GM18526 (cell line): ENCODE data around the gene DUS2.

ENCODE experiments used
- POLR2A ChIP-seq: IDR thresholded peaks from 3 replicates; pipeline ENCODE4 v1.6.1; 2011; ENCODE audit not compliant: insufficient read length; ENCODE audit errors: extremely low read depth

DUS2 gene

DNA sequence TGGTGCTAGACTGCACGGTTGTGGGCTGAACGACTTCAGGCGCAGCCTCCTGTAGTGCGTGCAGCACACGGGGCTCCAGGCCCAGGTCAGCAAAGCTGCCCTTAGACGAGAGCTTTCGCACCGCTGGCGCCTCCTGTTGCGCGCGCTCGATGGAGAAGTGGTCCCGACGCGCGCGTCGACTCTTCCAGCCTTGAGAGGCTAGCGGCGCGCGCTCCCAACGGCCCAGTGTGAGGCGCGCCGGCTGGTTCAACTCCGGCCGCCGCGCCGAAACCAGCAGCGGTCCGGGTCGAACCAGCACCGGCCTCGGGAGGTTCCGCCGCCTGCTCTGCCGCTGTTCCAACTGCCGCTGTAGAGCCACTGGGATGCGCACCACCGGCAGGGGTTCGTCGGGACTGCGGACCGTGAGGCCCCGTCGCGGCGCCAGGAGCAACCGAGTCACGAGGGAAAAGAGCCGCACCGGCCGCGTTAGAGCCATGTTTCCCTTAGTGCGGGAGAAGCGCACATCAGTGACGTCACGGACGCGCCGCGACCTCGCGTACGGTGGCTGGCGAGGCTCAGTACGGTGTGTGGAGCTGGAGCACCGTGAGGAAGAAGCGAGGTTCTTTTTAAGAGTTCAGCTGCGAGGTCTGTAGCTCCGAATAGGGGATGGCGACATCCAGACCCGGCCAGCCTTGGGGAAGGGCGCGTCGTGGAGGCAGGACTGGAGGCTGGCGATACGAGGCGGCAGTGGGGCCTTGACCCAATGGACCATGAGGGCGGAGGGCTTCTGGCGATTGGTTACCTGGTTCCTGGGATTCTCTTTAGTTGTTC, at the start of gene DUS2, which contains the start of gene DDX28:
Gene DUS2, plus strand, starts transcription at position 557 of the 810 bp plus-strand sequence. CDS start 14,740 bp downstream, outside the sequence.
Gene DDX28, minus strand, starts transcription at position 505 of the 810 bp plus-strand sequence. Its CDS starts 30 bp downstream, at position 475.
- TF ChIP-seq POLR2A: peak; percentile 79

DNA sequence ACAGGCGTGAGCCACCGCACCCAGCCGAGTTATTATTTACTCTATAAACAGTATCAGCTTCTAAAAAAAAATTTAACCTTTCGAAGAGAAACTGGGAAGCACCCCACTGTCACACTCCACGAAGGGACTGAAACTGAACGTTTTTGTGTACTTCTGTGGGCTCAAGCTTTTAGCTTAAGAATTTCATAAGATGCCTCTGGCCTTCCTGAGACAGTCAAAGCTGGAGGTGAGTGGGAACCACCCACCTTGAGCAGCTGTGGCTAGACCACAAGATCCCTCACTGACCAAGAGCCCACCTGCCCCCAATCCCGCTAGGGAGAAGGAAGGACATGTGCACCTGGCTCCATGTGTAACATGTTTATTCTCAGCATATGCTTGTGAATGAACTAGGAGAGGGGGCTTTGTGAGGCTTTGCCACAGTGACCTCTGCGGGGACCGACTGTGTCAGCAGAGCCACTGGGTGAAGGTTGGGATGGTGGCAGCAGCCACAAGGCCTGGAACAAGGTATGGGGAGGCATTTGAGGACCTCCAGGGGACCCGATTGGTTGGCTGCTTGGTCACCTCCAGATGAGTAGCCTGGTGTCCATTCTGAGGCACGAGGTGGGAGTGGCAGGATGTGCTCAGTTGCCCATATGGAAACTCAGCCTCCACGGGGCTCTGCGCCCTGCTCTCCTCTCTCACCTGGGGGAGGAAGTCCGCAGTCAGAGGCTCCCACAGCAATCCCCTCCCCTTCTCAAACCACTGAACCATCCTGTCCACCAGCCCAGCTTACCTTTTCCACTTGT, 47.6 kb upstream of the DUS2 start:
- no peak for TF ChIP-seq POLR2A

DNA sequence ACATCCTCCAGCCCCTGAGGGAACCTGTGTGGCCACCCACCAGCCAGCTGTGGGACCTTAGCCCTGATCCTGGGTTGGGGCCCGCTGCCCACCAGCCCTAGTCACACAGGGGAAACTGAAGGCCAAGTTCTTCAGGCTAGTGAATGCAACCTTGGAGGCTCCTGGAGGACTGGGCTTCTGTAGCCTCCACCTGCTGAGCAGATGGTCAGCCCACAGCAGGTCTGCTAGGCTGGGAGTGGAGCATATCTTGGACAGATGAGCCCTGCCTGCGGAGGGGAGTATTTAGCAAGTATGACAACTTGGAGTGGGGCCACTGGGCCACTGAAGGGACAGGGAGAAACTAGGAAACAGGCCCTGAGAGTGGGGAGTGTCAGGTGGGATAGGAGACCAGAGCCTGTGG, 46.9 kb upstream of the DUS2 start:
- TF ChIP-seq POLR2A: no peak

DNA sequence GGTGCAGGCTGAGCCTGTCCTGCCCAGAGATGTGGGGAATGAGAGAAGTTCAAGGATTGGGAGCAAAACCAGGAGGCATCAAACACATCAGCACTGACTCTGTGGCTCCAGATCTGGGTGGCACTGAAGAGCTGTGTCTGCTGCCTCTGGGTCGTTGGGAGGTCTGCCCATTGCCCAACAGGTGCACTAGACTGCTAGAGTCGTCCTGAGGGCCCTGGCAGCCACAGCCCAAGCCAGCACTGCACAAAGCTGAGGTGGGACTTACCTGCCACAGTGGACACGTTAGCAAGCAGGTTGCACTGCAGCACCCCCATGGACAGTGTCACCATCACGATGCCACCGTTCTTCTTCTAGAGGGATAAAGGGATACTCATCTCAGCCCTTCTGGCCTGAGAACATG, 46.1 kb upstream of the DUS2 start:
- no peak for TF ChIP-seq POLR2A

DNA sequence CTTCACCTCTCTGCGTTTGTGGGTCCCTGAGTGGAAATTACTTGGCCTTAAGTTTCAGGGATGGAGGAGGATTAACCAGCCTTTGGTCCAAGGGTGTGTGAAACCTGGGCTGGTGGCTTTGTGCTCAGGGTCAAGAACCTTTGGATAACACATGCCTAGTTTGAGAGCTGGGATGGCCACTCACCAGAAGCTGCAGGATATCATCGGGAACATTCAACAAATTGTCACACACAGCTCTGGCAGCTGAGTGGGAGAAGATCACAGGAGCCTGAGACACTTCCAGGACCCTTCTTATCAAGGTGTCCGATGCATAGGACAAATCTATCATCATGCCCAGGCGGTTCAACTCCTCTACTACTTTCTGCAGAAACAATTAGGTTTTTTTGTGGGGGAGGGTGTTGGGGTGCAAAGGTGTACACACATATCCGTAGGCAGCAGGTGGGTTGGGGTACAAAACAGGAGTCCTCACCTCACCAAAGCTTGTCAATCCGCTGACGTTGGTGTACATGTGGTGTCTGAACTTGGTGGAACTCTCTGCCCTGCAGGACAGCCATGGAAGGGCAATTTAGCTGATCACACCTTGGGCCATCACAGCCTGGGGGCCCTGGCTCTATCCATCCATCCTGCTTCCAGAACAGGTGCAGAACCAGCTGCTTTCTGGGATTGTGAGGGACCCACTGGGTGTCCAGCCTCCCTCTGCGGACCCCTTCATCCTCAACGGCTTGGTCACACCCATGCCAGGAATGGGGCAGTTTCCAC, 45.4 kb upstream of the DUS2 start:
- no peak for TF ChIP-seq POLR2A

DNA sequence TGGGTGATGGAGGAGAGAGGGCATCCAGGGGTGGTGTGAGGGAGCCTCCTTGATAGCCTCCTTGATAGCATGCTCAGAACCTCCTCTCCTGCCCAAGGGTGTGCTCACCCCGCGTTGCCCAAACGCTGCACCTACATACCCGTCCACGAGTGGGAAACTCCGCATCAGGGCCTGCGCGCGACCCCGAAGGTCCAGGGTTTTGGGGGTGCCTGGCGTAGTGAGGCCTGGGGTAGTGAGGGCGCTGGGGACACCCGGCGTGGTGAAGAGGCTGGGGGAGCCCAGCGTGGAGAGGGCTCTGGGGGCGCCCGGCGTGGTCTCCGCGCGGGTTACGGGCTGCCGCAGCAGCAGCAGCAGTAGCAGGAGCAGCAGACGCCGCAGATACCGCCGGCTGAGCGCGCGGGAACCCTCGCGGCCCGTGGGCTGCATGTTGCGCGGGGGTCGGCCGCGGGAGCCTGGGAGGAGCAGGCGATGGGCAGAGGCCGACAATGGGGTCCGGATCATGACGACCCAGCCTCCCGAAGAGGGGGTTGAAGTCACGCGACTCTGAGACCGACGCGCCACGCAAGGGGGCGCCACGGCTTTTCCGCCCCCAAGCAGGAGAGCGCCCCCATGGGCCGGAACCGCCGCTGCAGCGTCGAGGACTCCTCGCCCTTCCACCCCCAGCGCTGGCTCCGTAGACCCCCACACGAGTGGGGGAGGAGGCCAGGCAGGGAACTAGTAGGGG, 43.0 kb upstream of the DUS2 start, which contains the start of gene DPEP3:
Gene DPEP3, minus strand, starts transcription at position 545 of the 724 bp plus-strand sequence. Its CDS starts 119 bp downstream, at position 426.
- no peak for TF ChIP-seq POLR2A

DNA sequence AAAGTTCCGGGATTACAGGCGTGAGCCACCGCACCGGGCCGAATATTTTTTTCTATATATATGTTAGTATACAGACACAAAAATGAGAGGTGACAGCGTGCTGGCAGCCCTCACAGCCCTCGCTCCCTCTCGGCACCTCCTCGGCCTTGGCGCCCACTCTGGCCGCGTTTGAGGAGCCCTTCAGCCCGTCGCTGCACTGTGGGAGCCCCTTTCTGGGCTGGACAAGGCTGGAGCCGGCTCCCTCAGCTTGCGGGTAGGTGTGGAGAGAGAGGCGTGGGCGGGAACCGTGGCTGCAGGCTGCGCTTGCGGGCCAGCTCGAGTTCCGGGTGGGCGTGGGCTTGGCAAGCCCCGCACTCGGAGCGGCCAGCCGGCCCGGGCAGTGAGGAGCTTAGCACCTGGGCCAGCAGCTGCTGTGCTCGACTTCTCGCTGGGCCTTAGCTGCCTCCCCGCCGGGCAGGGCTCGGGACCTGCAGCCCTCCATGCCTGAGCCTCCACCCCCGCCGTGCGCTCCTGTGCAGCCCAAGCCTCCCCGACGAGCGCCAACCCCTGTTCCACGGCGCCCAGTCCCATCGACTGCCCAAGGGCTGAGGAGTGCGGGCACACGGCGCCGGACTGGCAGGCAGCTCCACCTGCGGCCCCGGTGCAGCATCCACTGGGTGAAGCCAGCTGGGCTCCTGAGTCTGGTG, 40.9 kb upstream of the DUS2 start:
- no peak for TF ChIP-seq POLR2A

DNA sequence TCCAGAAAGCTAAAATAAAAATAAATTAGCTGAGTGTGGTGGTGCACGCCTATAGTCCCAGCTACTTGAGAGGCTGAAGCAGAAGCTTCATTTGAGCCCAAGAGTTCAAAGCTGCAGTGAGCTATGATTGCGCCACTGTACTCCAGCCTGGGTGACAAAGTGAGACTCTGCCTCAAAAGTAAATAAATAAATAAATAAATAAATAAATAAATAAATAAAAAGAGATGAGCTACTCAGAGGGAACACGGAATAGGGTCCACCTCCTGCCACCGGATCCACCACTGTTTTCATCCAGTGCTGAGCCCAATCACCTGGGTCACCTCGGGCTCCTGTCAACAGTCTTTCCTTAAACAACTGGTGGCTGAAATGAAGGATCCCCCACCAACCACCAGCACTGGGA, 36.1 kb upstream of the DUS2 start:
- no peak for TF ChIP-seq POLR2A

DNA sequence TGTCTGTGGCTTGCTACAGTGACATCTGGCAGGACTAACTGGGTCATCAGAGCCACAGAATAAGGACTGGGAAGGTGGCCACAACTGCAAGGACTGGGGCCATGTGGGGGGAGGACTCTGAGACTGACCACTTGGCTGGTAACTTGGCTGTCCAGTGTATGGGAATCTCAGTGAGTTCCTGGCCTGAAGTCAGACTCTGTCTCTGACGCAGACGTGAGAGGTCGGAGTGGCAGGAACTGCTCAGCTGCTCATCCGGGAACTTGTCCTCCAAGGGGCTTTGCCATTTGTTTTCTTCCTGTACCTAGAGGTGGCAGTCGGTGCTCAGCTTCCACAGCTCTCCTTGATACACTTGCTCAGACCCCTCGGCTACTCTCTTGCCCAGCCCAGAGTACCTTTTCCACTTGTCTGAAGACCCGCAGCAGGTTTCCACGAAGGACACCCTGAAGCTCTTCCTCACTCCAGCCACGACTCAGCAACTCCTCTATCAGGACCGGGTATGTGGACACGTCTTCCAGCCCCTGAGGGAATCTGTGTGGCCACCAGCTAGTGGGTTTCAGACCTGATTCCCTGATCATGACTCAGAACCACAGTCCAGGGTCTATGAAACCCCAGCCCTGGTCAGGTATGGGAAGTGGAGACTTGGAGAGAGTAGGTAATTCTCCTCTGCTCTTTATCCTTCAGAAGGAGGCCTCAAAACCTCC, 35.5 kb upstream of the DUS2 start:
- no peak for TF ChIP-seq POLR2A

DNA sequence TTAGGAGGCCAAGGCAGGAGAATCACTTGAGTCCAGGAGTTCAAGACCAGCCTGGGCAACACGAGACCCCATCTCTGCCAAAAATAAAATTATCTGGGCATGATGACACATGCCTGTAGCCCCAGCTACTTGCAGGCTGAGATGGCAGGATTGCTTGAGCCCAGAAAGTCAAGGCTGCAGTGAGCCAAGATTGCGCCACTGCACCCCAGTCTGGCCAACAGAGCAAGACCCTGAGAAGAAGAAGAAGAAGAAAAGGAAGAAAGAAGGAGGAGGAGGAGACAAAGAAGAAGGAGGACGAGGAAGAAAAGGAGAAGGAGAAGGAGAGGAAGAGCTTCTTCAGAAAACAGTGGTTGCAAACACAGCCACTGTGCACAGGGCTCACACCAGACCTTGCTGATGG, 34.4 kb upstream of the DUS2 start:
- TF ChIP-seq POLR2A: no peak

DNA sequence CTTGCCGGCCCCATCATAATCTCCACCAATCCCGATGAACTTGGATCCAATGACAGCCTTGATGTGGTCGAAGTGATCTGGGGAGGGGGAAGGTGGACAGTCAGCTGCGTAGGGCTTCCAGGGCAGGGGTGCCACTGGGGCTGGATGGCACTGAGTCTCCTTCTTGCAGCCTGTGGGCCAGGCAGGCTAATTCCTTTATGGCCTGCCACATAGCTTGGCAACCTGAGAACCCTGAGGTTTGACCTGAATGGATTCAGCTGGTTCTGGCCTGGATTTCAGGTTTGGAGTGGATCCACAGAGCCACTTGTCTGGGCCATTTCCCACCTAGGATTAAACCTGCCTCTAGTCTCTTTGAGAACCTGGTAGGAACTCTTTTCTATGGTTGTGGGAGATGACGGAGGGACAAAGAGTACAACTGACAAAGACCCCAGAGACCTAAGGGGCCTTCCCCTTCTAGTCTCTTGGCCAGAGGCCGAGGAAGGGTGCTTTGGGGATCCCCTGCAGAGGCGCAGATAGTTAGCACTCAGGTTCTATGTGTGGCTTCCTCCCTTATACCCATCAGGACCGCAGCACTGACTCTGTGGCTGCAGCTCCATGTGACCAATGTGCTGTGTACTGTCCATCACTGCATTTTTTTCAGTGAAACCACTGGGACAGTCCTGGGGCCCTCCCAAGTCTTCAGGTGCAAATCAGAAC, 33.6 kb upstream of the DUS2 start:
- TF ChIP-seq POLR2A: no peak

DNA sequence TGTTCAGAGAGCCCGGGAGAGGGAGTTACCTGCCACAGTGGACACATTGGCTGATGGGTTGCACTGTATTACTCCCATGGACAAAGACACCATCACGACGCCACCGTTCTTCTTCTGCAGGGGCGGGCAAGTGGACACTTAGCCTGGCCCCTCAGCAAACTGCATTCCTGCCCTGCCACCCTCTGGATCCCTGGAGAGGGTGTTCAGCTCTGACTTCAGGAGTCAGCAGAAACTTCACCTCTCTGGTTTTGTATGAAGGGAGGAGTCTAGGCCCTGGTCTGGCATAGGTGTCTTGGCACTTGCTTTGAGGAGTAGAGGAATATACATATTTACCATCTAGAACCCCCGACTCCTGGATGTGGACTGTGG, 33.1 kb upstream of the DUS2 start:
- TF ChIP-seq POLR2A: no peak

DNA sequence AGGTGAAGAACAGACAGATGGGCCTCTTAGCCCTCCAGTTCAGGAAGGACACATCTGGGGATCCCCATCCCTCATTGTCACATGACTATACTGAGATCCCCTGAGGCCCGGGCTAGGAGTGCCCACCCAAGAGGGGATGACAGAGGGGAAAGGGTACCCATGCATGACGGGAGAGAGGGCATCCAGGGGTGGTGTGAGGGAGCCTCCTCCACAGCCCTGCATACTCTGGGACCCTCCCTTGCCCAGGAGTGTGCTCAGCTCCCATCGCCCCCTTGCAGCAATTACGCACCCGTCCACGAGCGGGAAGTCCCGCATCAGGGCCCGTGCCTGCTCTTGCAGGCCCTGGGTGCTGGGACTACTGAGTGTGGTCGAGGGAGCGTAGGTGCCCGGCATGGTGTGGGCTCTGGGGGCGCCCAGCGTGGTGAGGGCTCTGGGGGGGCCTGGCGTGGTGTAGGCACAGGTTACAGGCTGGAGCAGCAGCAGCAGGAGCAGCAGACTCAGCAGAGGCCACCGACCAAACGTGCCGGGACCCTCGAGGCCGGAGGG, 30.4 kb upstream of the DUS2 start:
- no peak for TF ChIP-seq POLR2A
